IPS-20b (cell line): ENCODE results near the gene STRADB.
"Not testable (repeated sequence)": the region's sequence is repeated elsewhere in the genome, so short reads cannot be mapped to it uniquely, and the experiment has no call there.

Experiments
- H3K27ac ChIP-seq: one replicate; pipeline ENCODE4 v1.5.1; 2013; ENCODE audit warnings: low read length
- H3K27me3 ChIP-seq: 2 replicates; pipeline ENCODE4 v1.6.1; 2013; ENCODE audit warnings: mild to moderate bottlenecking, low read length, inconsistent platforms; ENCODE audit not compliant: insufficient read depth
- H3K36me3 ChIP-seq: 2 replicates; pipeline ENCODE4 v1.6.1; 2013; ENCODE audit warnings: low read depth, mild to moderate bottlenecking, inconsistent platforms, low read length, moderate library complexity; ENCODE audit not compliant: insufficient read depth
- H3K4me1 ChIP-seq: 2 replicates; pipeline ENCODE4 v1.6.1; 2013; ENCODE audit warnings: mild to moderate bottlenecking, control low read depth, inconsistent platforms, low read length, moderate library complexity; ENCODE audit not compliant: insufficient read depth
- H3K4me3 ChIP-seq: 2 replicates; pipeline ENCODE4 v1.5.1; 2013; ENCODE audit warnings: mild to moderate bottlenecking, low read length, inconsistent platforms
- H3K9ac ChIP-seq: 2 replicates; pipeline ENCODE4 v1.6.1; 2013; ENCODE audit warnings: low read depth, mild to moderate bottlenecking, inconsistent platforms, low read length, moderate library complexity
- H3K9me3 ChIP-seq: 2 replicates; pipeline ENCODE4 v1.6.1; 2013; ENCODE audit warnings: mild to moderate bottlenecking, low read depth, low read length, inconsistent platforms; ENCODE audit not compliant: insufficient read depth

Gene STRADB

GRCh38 chr2:201414099-201415023, 37.2 kb upstream of the STRADB start:
- Histone ChIP-seq H3K4me3 (no peak overlapping the region), H3K9ac (no peak overlapping the region), H3K27ac (no peak overlapping the region), H3K9me3 (no peaks in the 10 kb centered on the region), H3K36me3 (no peaks in the 10 kb centered on the region), H3K4me1 (peaks cover 11% of the 10 kb centered on the region), H3K27me3 (no peaks in the 10 kb centered on the region)

DNA sequence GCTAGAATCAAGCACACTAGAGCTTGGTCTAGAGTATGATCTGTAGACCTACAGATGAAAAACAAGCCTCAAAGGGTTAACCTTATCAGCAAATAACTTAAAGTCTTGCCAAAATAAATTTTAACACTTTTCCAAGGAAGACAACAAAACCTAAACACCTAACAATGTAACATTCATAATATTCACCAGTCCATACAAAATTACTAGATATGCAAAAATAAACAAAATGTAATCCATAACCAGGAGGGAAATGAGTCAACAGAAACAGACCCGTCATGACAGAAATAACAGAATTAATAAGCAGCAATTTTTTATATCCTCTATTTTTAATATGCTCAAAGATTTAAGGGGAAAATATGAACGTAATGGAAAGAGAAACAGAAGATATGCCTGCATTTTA, 36.4 kb upstream of the STRADB start:
- no peak overlapping the region for H3K27ac ChIP-seq
- no peak overlapping the region for H3K9ac ChIP-seq
- no peak overlapping the region for H3K4me3 ChIP-seq
- H3K36me3 ChIP-seq = peaks cover 5% of the 10 kb centered on the region; the same call in 1 of the 2 replicates
- peaks cover 11% of the 10 kb centered on the region for H3K4me1 ChIP-seq
- no peaks in the 10 kb centered on the region for H3K9me3 ChIP-seq
- H3K27me3 ChIP-seq = no peaks in the 10 kb centered on the region

GRCh38 chr2:201419057-201419635, 32.4 kb upstream of the STRADB start:
- Histone ChIP-seq H3K9me3 (no peaks in the 10 kb centered on the region), H3K4me3 (no peak overlapping the region), H3K36me3 (peaks cover 7% of the 10 kb centered on the region; the same call in 1 of the 2 replicates), H3K4me1 (peaks cover 4% of the 10 kb centered on the region), H3K27ac (no peak overlapping the region), H3K27me3 (no peaks in the 10 kb centered on the region), H3K9ac (no peak overlapping the region)

GRCh38 chr2:201419986-201420385, 31.6 kb upstream of the STRADB start:
- Histone ChIP-seq H3K4me1 (no peaks in the 10 kb centered on the region), H3K4me3 (no peak overlapping the region), H3K36me3 (peaks cover 7% of the 10 kb centered on the region; the same call in 1 of the 2 replicates), H3K27ac (no peak overlapping the region), H3K27me3 (no peaks in the 10 kb centered on the region), H3K9ac (no peak overlapping the region; the same call in 1 of the 2 replicates), H3K9me3 (no peaks in the 10 kb centered on the region)

GRCh38 chr2:201420442-201421113, 31.0 kb upstream of the STRADB start:
- Histone ChIP-seq H3K9me3 (no peaks in the 10 kb centered on the region), H3K9ac (no peak overlapping the region), H3K27ac (no peak overlapping the region), H3K27me3 (no peaks in the 10 kb centered on the region), H3K4me1 (no peaks in the 10 kb centered on the region), H3K4me3 (no peak overlapping the region), H3K36me3 (peaks cover 7% of the 10 kb centered on the region; the same call in 1 of the 2 replicates)

- H3K4me3 ChIP-seq = no peak overlapping the region
- peaks cover 11% of the 10 kb centered on the region; the same call in 1 of the 2 replicates for H3K9me3 ChIP-seq
- H3K4me1 ChIP-seq = no peaks in the 10 kb centered on the region
- no peak overlapping the region for H3K27ac ChIP-seq
- H3K27me3 ChIP-seq = no peaks in the 10 kb centered on the region
- H3K36me3 ChIP-seq = peaks cover under 1% of the 10 kb centered on the region; the same call in 1 of the 2 replicates
- no peak overlapping the region for H3K9ac ChIP-seq
Observed at GRCh38 chr2:201425952-201426351, 25.6 kb upstream of the STRADB start.

GRCh38 chr2:201428366-201428765, 23.2 kb upstream of the STRADB start:
- not testable (repeated sequence) for H3K36me3 ChIP-seq, H3K9ac ChIP-seq, H3K4me3 ChIP-seq, H3K27me3 ChIP-seq, H3K4me1 ChIP-seq, H3K27ac ChIP-seq
- H3K9me3 ChIP-seq = peaks cover 19% of the 10 kb centered on the region

DNA sequence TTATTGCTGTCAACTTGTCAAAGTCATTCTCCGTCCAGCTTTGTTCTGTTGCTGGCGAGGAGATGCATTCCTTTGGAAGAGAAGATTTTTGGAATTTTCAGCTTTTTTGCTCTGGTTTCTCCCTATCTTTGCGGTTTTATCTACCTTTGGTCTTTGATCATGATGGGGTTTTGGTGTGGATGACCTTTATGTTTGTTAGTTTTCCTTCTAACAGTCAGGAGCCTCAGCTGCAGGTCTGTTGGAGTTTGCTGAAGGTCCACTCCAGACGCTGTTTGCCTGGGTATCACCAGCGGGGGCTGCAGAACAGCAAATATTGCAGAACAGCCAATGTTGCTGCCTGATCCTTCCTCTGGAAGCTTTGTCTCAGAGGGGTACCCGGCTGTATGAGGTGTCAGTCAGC, 21.7 kb upstream of the STRADB start:
- H3K27ac ChIP-seq, H3K4me3 ChIP-seq, H3K36me3 ChIP-seq, H3K27me3 ChIP-seq, H3K9ac ChIP-seq, H3K4me1 ChIP-seq: not testable (repeated sequence)
- peaks cover 19% of the 10 kb centered on the region for H3K9me3 ChIP-seq

- H3K27me3 ChIP-seq, H3K9ac ChIP-seq, H3K4me3 ChIP-seq, H3K36me3 ChIP-seq, H3K4me1 ChIP-seq, H3K27ac ChIP-seq: not testable (repeated sequence)
- H3K9me3 ChIP-seq = peaks cover 19% of the 10 kb centered on the region
Observed at GRCh38 chr2:201430322-201430721, 21.2 kb upstream of the STRADB start.

GRCh38 chr2:201430839-201431238, 20.7 kb upstream of the STRADB start:
- Histone ChIP-seq H3K36me3 (peaks cover 7% of the 10 kb centered on the region; the same call in 1 of the 2 replicates), H3K27me3 (no peaks in the 10 kb centered on the region), H3K9me3 (peaks cover 19% of the 10 kb centered on the region), H3K9ac (no peak overlapping the region), H3K27ac (no peak overlapping the region), H3K4me1 (no peaks in the 10 kb centered on the region; the same call in 1 of the 2 replicates), H3K4me3 (no peak overlapping the region)

- no peak overlapping the region for H3K4me3 ChIP-seq
- H3K9ac ChIP-seq = no peak overlapping the region
- peaks cover 19% of the 10 kb centered on the region for H3K9me3 ChIP-seq
- no peaks in the 10 kb centered on the region; the same call in 1 of the 2 replicates for H3K4me1 ChIP-seq
- H3K27ac ChIP-seq = no peak overlapping the region
- H3K27me3 ChIP-seq = no peaks in the 10 kb centered on the region
- H3K36me3 ChIP-seq = peaks cover 7% of the 10 kb centered on the region; the same call in 1 of the 2 replicates
Observed at GRCh38 chr2:201432038-201432620, 19.4 kb upstream of the STRADB start.
